Measurements from ENCODE around the gene ALDH1L1.

- TF ChIP-seq CTCF (IDR thresholded peaks at IDR 0.05; ENCODE audit: insufficient read depth, low read length, poor library complexity, severe bottlenecking), result no peak
- no peak for TF ChIP-seq EZH2phosphoT487 (conservative IDR thresholded peaks at IDR 0.05; ENCODE audit: low read length)
Observed at GRCh38 chr3:126184465-126185000, 4.1 kb upstream of the ALDH1L1 start.

Measured in SU-DHL-6 (cell line).